ENCODE data around the gene PDE6C.

- no peak for TF ChIP-seq CTCF (IDR thresholded peaks at IDR 0.05)
- TF ChIP-seq POLR2A (IDR thresholded peaks at IDR 0.05) = no peak
These were observed 10.6 kb downstream of the PDE6C start for GRCh38 chr10:93622942-93623341.
